Glomerular endothelial cell (primary cell): ENCODE data around the gene SMC1A. TPM values are rescaled to one million over a fixed set of nuclear protein-coding genes. Genes with fewer than 3 reads are reported as not detected.
"Not testable (repeated sequence)": the region's sequence is repeated elsewhere in the genome, so short reads cannot be mapped to it uniquely, and the experiment has no call there.

ENCODE experiments used
- DNase-seq: peaks from one replicate; pipeline ENCODE4 v3.0.0-alpha.2; 2011; ENCODE audit warnings: low read depth, low spot score; ENCODE audit errors: extremely low read depth
- total RNA-seq: library from RNA; depleted of rRNA; stranded (reverse); fragments of >200 nt; gene quantifications from 2 replicates; pipeline ENCODE4 v1.2.3, GENCODE V29; 2015

SMC1A gene
- 19.9 and 36.1 TPM in 2 replicates for total RNA-seq

DNA sequence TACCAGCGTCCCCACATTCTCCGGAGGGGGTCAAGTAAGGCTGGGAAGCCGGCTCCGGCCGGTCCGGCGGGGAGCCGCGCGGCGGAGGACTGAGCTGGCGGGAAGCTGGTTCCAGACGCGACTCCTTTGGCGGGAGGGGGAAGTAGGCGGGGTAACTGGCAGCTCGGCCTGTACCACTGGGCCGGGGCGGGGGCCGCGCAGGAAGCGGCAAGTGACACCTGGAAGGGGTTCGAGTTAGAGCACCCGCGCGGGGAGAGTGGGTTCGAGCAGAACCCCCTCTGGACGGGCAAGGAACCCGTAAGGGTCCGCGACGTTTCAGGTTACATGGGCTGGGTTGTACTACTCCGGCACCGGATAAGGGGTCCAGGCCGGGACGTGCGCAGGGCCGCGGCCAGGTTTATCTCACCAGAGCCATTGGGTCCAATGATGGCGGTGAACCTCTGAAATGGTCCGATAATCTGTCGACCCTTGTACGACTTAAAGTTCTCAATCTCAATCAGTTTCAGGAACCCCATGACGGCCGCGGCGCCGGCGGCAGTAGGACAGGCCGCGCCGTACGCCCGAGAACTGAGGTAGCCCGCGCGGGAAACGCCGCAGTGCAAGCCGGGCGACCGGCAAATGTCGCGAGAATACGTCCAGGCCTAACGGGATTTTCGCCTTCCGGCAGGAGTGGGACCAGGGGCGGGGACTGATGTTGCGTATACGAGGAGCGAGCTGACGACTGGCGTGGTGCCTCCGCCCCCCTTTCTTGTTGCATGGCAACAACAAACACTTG lies at the start of gene SMC1A:
Gene SMC1A (minus strand): TSS at position 569 of the 775 bp plus-strand sequence. CDS start 54 bp downstream, at position 515.
- peak; percentile 90 for DNase-seq

- DNase-seq: no peak
Measured at GRCh38 chrX:53471346-53471745, 48.9 kb upstream of the SMC1A start.

DNA sequence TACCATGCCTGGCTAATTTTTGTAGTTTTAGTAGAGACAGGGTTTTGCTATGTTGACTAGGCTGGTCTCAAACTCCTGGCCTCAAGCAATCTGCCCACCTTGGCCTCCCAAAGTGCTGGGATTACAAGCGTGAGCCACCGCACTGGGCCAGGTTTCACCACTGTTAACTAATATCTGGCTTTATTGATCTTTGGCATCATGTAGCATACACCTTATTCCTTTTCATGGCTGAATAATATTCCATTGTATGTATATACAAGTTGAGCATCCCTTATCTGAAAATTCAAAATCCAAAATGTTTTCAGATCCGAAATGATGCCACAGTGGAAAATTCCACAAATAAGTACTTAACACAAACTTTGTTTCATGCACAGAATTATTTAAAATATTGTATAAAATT lies 46.2 kb upstream of the SMC1A start:
- not testable (repeated sequence) for DNase-seq

GRCh38 chrX:53458082-53458481 lies 35.6 kb upstream of the SMC1A start:
- DNase-seq: no peak

GRCh38 chrX:53456254-53456653 lies 33.8 kb upstream of the SMC1A start:
- DNase-seq: no peak

- DNase-seq: no peak
Measured at GRCh38 chrX:53452812-53453211, 30.4 kb upstream of the SMC1A start.

DNA sequence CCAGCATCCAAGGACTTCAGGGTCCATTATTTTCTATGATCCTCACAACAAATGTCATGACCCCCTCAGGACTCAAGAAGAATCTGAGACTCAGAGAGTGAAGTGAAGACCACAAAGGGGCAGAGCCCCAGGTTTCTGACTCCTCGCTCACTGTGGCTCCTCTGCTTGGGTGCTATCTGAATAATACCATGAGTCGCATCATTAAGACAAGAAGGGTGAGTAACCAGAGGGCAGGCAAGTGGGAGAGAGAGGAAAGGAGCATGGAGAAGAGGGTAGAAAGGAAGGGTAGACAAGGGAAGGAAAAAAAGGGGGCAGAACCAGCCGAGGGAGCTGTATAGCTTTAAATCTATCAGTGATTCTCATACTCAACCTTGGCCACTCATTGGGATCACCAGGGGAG lies 27.2 kb upstream of the SMC1A start:
- DNase-seq: no peak

DNA sequence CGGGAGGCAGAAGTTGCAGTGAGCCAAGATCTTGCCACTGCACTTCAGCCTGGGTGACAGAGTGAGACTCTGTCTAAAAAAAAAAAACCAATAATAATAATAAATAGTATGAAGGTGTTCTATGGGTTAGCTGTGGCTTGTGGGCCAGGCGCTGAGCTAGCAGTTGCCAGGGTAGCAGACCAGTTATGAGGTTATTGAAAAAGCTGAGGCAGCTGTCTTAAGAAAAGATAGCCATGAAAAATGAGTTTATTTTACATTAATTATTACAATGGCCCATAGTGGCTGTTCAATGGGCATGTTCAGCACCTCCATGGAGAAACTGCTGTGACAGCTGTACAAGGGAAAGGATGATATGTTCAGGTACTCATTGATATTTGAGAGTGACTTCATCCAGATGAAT lies 25.0 kb upstream of the SMC1A start:
- DNase-seq: no peak

- no peak for DNase-seq
Measured at GRCh38 chrX:53445977-53446376, 23.5 kb upstream of the SMC1A start.

GRCh38 chrX:53442322-53442631 lies 19.8 kb upstream of the SMC1A start:
- no peak for DNase-seq

DNA sequence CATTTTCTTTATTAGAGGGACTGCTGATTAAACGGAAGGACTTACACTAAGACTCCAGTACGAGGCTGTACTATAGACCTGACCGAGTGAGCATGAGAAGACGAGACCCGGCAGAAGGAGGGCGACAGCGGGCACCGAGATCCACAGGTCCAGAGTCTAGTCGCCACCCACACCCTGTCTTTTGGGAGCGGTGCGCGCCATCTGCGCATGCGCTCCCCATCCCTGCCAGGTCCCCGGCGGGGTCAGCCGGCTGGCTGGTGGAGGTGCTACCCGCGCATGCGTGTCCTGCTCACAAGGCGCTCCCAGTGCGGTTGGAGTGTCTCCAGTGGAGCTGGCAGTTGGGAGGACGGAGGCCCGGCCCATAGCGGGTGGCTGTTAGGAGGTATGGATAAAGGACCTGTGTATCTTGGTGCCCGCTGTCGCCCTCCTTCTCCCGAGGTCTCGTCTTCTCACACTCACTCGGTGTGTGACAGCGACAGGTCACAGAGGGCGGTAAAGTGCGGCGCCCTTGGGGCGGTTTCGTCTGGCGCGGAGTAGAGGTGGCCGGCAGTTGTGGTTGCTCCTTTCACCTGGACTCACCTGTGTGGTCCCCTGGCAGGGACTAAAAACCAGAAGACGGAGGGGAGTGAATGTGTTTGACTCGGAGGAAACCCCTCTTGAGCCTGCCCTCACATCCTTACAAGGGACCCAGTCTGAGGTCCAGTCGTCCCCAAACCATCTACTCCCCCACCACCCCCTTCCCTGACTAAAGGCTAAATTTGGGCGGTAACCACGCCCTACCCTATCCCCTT lies 19.3 kb upstream of the SMC1A start:
- no peak for DNase-seq

- no peak for DNase-seq
Measured at GRCh38 chrX:53440621-53441517, 18.4 kb upstream of the SMC1A start.

DNA sequence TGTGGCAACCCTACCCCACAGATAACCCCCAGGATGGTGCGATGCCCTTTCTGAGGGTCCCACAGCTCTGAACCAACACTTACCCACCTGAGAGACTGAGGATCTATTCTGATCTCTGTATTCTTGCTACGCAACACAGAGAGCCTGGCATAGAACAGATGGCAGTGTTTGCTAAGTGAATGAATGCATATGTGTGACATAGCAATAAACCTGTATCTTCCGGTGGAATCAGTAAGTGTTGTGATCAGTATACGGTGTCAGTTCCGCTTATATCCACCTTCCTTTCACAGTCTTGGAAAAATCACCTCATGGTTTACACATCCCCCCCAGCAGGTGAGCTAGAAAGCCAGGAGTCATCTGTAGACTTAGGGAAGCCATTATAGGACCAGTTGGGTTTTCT lies 17.6 kb upstream of the SMC1A start:
- DNase-seq: no peak

DNA sequence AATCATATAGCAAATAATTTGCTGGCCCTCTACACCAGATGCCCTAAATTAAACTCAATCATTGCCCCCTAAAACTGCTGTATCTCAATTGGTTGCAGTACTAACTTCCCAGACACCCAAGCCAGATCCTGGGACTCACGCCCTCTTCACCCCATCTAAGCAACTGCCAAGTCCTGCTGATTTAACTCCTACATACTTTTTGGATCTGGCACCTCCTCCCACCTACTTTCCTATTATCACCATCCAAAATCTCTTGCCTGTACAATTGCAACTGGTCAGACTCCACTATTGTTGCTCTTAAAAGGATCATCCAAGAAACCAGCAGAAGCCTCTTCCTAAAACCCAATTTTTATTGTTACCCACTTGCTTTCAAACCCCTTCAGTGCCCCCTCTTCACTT lies 16.4 kb upstream of the SMC1A start:
- DNase-seq: no peak

GRCh38 chrX:53438174-53438831 lies 15.8 kb upstream of the SMC1A start:
- DNase-seq: no peak

DNA sequence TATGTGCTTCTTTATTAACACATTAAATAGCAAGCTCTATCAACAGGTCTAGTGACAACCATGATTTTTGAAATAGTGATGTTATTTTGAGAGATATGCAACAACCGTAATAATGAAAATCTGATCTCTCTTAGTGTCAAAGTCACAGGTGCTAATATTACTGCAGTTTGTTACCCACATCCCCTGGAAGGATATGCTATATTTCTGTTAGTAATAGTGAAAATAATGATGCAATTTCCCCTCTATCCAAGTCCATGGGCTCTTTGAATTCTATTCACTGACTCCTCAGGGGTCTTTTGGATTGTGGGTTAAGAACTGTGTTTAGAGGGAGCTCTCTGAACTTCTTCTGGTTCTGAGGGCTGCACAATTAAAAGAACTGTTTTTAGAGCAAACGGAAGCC lies 14.8 kb upstream of the SMC1A start:
- DNase-seq: no peak

DNA sequence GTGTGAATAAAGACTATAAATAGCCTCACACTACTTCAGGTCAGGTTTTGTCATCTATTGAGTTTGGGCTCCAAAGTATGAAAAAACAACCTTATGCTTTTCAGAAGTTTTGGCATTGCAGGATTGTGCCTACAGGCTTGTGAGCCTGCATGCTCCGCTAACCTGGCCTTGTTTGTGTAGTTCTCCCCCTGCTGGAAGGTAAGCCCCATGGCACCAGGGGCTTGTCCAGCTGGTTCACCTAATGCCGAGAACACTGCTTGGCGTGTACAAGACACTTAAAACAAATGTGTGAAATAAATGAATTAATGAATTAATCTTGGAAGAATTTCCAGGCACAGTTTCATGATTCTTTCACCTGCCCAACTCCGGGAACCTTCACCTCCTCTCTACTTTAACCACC lies 13.5 kb upstream of the SMC1A start:
- DNase-seq: no peak

- DNase-seq: no peak
Measured at GRCh38 chrX:53433651-53434639, 11.5 kb upstream of the SMC1A start, which contains the start of gene HSD17B10. TSS of gene HSD17B10 (minus strand) at chrX:53434370. CDS start at chrX:53434345, 25 bp downstream.

GRCh38 chrX:53430231-53430630 lies 7.8 kb upstream of the SMC1A start:
- DNase-seq: no peak
